SK-N-SH (cell line): ENCODE results near the gene FOXP1. TPM values are rescaled to one million over a fixed set of nuclear protein-coding genes. Genes with fewer than 3 reads are reported as not detected.

Source experiments
- CTCF ChIA-PET: fragments of 300-600, 350-600 bp; formaldehyde crosslinking; extraction: SDS; loops from one replicate; lab custom pipeline; 2021; lab: Yijun Ruan, JAX
- POLR2A ChIA-PET: fragments of 350-600 bp; sonication (Branson Sonifier 250); formaldehyde crosslinking; extraction: SDS; loops from one replicate; lab custom pipeline; 2020; ENCODE audit warnings: antibody characterized with exemption, inconsistent platforms; lab: Yijun Ruan, JAX
- DNase-seq: peaks from one replicate; pipeline ENCODE4 v3.0.0; 2012
- H2AFZ ChIP-seq: fragments of 200-600 bp; sonication (generic); 2 replicates; pipeline ENCODE4 v1.8.1; 2016; ENCODE audit warnings: antibody characterized with exemption, mild to moderate bottlenecking, low read depth
- H3F3A ChIP-seq: fragments of 200-600 bp; sonication (generic); replicated peaks from 2 replicates; pipeline ENCODE3; 2016; ENCODE audit warnings: antibody characterized with exemption, mild to moderate bottlenecking; ENCODE audit not compliant: insufficient read depth
- H3K27ac ChIP-seq, 2 experiments: fragments of 200-500 bp in 1 of 2; fragments of 200-600 bp in 1 of 2; sonication (Bioruptor generic) in 1 of 2; sonication (generic), shearing (Covaris generic) in 1 of 2; 2 replicates each; pipeline versions ENCODE4 v1.5.1 to v1.6.1; 2014 to 2016; ENCODE audit warnings: low read depth in 2 of 2, inconsistent platforms in 1 of 2, low read length in 1 of 2, mild to moderate bottlenecking in 1 of 2, mixed read lengths in 1 of 2
- H3K27me3 ChIP-seq: fragments of 200-600 bp; sonication (generic), shearing (Covaris generic); 2 replicates; pipeline ENCODE4 v1.6.1; 2016; ENCODE audit warnings: mixed run types; ENCODE audit not compliant: insufficient read depth
- H3K36me3 ChIP-seq, 2 experiments: fragments of 200-500 bp in 1 of 2; fragments of 200-600 bp in 1 of 2; sonication (Bioruptor generic) in 1 of 2; sonication (generic) in 1 of 2; replicated peaks in 1 of 2; 2 replicates each; pipeline versions ENCODE3 to v1.5.1; 2014 to 2016; ENCODE audit warnings: low read length in 1 of 2, mild to moderate bottlenecking in 1 of 2; ENCODE audit not compliant: insufficient read depth in 2 of 2, control insufficient read depth in 1 of 2
- H3K4me1 ChIP-seq, 2 experiments: fragments of 200-500 bp in 1 of 2; fragments of 200-600 bp in 1 of 2; sonication (Bioruptor generic) in 1 of 2; sonication (generic), shearing (Covaris generic) in 1 of 2; 2 replicates each; pipeline versions ENCODE4 v1.5.1 to v1.6.1; 2014 to 2016; ENCODE audit warnings: low read depth in 1 of 2, low read length in 1 of 2, mixed run types in 1 of 2; ENCODE audit not compliant: insufficient read depth in 2 of 2, control insufficient read depth in 1 of 2
- H3K4me2 ChIP-seq: fragments of 200-600 bp; sonication (generic), shearing (Covaris generic); 2 replicates; pipeline ENCODE4 v1.6.1; 2017; ENCODE audit warnings: mixed run types
- H3K4me3 ChIP-seq, 2 experiments: fragments of 200-500 bp in 1 of 2; fragments of 200-600 bp in 1 of 2; sonication (Bioruptor generic) in 1 of 2; sonication (generic), shearing (Covaris generic) in 1 of 2; 2 replicates each; pipeline versions ENCODE4 v1.5.1 to v1.8.1; 2014 to 2016; ENCODE audit warnings: low read depth in 2 of 2, inconsistent platforms in 1 of 2, low read length in 1 of 2, mild to moderate bottlenecking in 1 of 2, mixed read lengths in 1 of 2, moderate library complexity in 1 of 2
- H3K79me2 ChIP-seq: fragments of 200-600 bp; sonication (generic); 2 replicates; pipeline ENCODE4 v1.8.1; 2017; ENCODE audit warnings: mild to moderate bottlenecking; ENCODE audit not compliant: insufficient read depth
- H3K9ac ChIP-seq: fragments of 200-600 bp; sonication (generic); 2 replicates; pipeline ENCODE4 v1.6.1; 2017; ENCODE audit warnings: mixed run types
- H3K9me2 ChIP-seq: fragments of 200-600 bp; sonication (generic); 2 replicates; pipeline ENCODE4 v1.6.1; 2017; ENCODE audit warnings: mixed run types
- H3K9me3 ChIP-seq: fragments of 200-600 bp; sonication (generic); 2 replicates; pipeline ENCODE4 v1.6.1; 2017; ENCODE audit warnings: mixed run types, mild to moderate bottlenecking, moderate library complexity
- H4K20me1 ChIP-seq: fragments of 200-600 bp; sonication (generic); 2 replicates; pipeline ENCODE4 v1.6.1; 2017; ENCODE audit warnings: mild to moderate bottlenecking, mixed run types; ENCODE audit not compliant: insufficient read depth
- CHD2 ChIP-seq: fragments of 150-350 bp; IDR thresholded peaks from 2 replicates; pipeline ENCODE4 v1.6.1; 2018; ENCODE audit warnings: low read length; ENCODE audit not compliant: partially characterized antibody
- EP300 ChIP-seq, 2 experiments: IDR thresholded peaks; 2 replicates each; pipeline versions ENCODE4 v1.4.0 to v1.6.1; 2012; ENCODE audit warnings: borderline replicate concordance in 1 of 2, low read depth in 1 of 2, low read length in 1 of 2
- FOSL2 ChIP-seq: IDR thresholded peaks from 2 replicates; pipeline ENCODE4 v1.4.0; 2012; ENCODE audit warnings: low read depth, mild to moderate bottlenecking, moderate library complexity, borderline replicate concordance
- FOXJ3 ChIP-seq: sonication (generic); formaldehyde crosslinking; IDR thresholded peaks from 2 replicates; pipeline ENCODE4 v1.5.1; 2020; ENCODE audit warnings: mild to moderate bottlenecking, missing genetic modification reagents
- GATA2 ChIP-seq: sonication (generic); formaldehyde crosslinking; IDR thresholded peaks from 2 replicates; pipeline ENCODE4 v1.5.0; 2020; ENCODE audit warnings: mild to moderate bottlenecking, missing genetic modification reagents
- MAX ChIP-seq: IDR thresholded peaks from 2 replicates; pipeline ENCODE4 v1.4.0; 2012; ENCODE audit warnings: low read depth
- REST ChIP-seq: IDR thresholded peaks from 2 replicates; pipeline ENCODE4 v1.6.1; 2012; ENCODE audit warnings: mild to moderate bottlenecking, low read depth, low read length, moderate library complexity
- RXRA ChIP-seq: IDR thresholded peaks from 2 replicates; pipeline ENCODE4 v1.4.0; 2012; ENCODE audit warnings: low read depth, mild to moderate bottlenecking, borderline replicate concordance
- TAF1 ChIP-seq: IDR thresholded peaks from 2 replicates; pipeline ENCODE4 v1.6.1; 2012; ENCODE audit warnings: low read depth, mild to moderate bottlenecking, low read length, moderate library complexity, borderline replicate concordance
- YY1 ChIP-seq: IDR thresholded peaks from 2 replicates; pipeline ENCODE4 v1.4.0; 2012; ENCODE audit warnings: low read depth, mild to moderate bottlenecking
- WGBS: methylation state at CpG from one replicate; pipeline ENCODE4 v1.1.6; 2017; ENCODE audit warnings: low lambda C conversion rate; 5-methylcytosine and 5-hydroxymethylcytosine counted together
- polyA plus RNA-seq, 3 experiments: library from polyadenylated mRNA; depleted of rRNA; stranded (reverse); fragments of >200 nt; gene quantifications; 2 replicates each; pipeline ENCODE4 v1.2.3, GENCODE V29; 2012
- TF ChIP-seq, protein P1 (sequence below): IDR thresholded peaks from 2 replicates; pipeline ENCODE4 v1.4.0; 2012; ENCODE audit warnings: low read depth, borderline replicate concordance
- TF ChIP-seq, protein P2 (sequence below): fragments of 200-600 bp; sonication (generic); IDR thresholded peaks from 2 replicates; pipeline ENCODE4 v1.6.1; 2017; ENCODE audit warnings: antibody characterized with exemption, mild to moderate bottlenecking, moderate library complexity
- TF ChIP-seq, protein P3 (sequence below): fragments of 150-350 bp; IDR thresholded peaks from 2 replicates; pipeline ENCODE4 v1.6.1; 2016; ENCODE audit warnings: mild to moderate bottlenecking, low read depth, low read length

FOXP1 gene
- polyA plus RNA-seq, 1 of the 3 experiments (the other 2 are of a cell fraction) = 8.8 TPM

GRCh38 chr3:71372911-71373637 lies 210.5 kb downstream of the FOXP1 start:
- no peak overlapping the region for H3K27ac ChIP-seq
- POLR2A ChIA-PET = no interaction called here
- no peak overlapping the region for H3K4me2 ChIP-seq
- no peak for DNase-seq
- H3K79me2 ChIP-seq = peaks cover 59% of the 10 kb centered on the region
- H2AFZ ChIP-seq = no peak overlapping the region
- H3K9ac ChIP-seq = no peak overlapping the region
- TF ChIP-seq, protein P1, sequence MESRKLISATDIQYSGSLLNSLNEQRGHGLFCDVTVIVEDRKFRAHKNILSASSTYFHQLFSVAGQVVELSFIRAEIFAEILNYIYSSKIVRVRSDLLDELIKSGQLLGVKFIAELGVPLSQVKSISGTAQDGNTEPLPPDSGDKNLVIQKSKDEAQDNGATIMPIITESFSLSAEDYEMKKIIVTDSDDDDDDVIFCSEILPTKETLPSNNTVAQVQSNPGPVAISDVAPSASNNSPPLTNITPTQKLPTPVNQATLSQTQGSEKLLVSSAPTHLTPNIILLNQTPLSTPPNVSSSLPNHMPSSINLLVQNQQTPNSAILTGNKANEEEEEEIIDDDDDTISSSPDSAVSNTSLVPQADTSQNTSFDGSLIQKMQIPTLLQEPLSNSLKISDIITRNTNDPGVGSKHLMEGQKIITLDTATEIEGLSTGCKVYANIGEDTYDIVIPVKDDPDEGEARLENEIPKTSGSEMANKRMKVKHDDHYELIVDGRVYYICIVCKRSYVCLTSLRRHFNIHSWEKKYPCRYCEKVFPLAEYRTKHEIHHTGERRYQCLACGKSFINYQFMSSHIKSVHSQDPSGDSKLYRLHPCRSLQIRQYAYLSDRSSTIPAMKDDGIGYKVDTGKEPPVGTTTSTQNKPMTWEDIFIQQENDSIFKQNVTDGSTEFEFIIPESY = no peak
- TF ChIP-seq FOSL2 (no peak), MAX (no peak), RXRA (no peak), TAF1 (no peak), GATA2 (CRISPR knock-in tag) (no peak), EP300 (IDR thresholded peaks at IDR 0.05; ENCODE audit: borderline replicate concordance in 1 of 2, low read depth in 1 of 2, low read length in 1 of 2) (no peak), CHD2 (no peak), REST (no peak), FOXJ3 (no peak), YY1 (no peak)
- TF ChIP-seq, protein P2, sequence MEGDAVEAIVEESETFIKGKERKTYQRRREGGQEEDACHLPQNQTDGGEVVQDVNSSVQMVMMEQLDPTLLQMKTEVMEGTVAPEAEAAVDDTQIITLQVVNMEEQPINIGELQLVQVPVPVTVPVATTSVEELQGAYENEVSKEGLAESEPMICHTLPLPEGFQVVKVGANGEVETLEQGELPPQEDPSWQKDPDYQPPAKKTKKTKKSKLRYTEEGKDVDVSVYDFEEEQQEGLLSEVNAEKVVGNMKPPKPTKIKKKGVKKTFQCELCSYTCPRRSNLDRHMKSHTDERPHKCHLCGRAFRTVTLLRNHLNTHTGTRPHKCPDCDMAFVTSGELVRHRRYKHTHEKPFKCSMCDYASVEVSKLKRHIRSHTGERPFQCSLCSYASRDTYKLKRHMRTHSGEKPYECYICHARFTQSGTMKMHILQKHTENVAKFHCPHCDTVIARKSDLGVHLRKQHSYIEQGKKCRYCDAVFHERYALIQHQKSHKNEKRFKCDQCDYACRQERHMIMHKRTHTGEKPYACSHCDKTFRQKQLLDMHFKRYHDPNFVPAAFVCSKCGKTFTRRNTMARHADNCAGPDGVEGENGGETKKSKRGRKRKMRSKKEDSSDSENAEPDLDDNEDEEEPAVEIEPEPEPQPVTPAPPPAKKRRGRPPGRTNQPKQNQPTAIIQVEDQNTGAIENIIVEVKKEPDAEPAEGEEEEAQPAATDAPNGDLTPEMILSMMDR = no peak
- TF ChIP-seq, protein P3, sequence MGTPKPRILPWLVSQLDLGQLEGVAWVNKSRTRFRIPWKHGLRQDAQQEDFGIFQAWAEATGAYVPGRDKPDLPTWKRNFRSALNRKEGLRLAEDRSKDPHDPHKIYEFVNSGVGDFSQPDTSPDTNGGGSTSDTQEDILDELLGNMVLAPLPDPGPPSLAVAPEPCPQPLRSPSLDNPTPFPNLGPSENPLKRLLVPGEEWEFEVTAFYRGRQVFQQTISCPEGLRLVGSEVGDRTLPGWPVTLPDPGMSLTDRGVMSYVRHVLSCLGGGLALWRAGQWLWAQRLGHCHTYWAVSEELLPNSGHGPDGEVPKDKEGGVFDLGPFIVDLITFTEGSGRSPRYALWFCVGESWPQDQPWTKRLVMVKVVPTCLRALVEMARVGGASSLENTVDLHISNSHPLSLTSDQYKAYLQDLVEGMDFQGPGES = no peak
- CTCF ChIA-PET = no interaction called here
- H3K27me3 ChIP-seq = no peaks in the 10 kb centered on the region
- H3K36me3 ChIP-seq = no peaks in the 10 kb centered on the region
- no peaks in the 10 kb centered on the region for H3K9me2 ChIP-seq
- no peaks in the 10 kb centered on the region for H4K20me1 ChIP-seq
- no peak overlapping the region for H3K4me3 ChIP-seq
- no peaks in the 10 kb centered on the region for H3F3A ChIP-seq
- 92% methylated on average over 6 of the region's 6 CpGs for WGBS
- H3K9me3 ChIP-seq = no peaks in the 10 kb centered on the region
- no peaks in the 10 kb centered on the region; a peak in 1 of 4 replicates for H3K4me1 ChIP-seq
